ENCODE results near the gene RPS6KA5. TPM values are rescaled to one million over a fixed set of nuclear protein-coding genes. Genes with fewer than 3 reads are reported as not detected.
"Not testable (repeated sequence)": the region's sequence is repeated elsewhere in the genome, so short reads cannot be mapped to it uniquely, and the experiment has no call there.

Gene RPS6KA5
- total RNA-seq, 1 donor from 2014 or later: 4.4 TPM

DNA sequence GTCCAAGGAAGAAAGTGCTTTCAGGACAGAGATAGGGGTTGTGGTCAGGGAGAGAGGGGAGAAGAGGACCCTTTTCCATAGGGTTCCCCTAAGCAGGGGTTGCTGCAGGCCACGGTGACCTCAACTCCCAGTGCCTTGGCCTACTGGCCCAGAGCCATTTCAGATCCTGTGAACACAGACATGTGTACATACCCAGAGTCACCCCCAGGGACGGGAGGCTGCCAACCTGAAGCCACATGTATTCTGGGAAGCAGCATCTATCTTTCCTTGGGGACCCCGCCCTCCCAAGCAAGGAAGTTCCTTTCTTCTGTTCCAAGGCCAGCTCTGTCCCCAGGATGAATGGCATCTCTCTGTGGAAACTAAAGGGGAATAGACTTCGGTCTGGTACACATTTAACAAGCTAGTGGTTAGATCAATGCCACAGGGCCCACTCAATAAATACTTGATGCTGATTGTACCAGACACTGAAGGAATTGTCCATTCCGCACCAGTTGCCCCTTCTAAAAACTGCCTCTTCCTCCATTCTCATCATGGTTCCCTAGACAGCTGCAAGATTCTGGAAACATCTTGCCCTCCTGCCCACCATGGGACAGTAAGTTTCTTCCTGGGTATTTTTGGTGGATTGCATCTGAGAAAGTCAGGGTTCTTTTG lies 28.3 kb upstream of the RPS6KA5 start:
- DNase-seq (ENCODE audit: low spot score, unreplicated experiment): no peak
- H3K36me3 Mint-ChIP-seq (ENCODE audit: insufficient read depth): no peaks in the 10 kb centered on the region
- H3K27me3 Mint-ChIP-seq: no peaks in the 10 kb centered on the region
- no peak overlapping the region for H3K4me3 Mint-ChIP-seq (ENCODE audit: low read depth)
- TF ChIP-seq, protein P1, sequence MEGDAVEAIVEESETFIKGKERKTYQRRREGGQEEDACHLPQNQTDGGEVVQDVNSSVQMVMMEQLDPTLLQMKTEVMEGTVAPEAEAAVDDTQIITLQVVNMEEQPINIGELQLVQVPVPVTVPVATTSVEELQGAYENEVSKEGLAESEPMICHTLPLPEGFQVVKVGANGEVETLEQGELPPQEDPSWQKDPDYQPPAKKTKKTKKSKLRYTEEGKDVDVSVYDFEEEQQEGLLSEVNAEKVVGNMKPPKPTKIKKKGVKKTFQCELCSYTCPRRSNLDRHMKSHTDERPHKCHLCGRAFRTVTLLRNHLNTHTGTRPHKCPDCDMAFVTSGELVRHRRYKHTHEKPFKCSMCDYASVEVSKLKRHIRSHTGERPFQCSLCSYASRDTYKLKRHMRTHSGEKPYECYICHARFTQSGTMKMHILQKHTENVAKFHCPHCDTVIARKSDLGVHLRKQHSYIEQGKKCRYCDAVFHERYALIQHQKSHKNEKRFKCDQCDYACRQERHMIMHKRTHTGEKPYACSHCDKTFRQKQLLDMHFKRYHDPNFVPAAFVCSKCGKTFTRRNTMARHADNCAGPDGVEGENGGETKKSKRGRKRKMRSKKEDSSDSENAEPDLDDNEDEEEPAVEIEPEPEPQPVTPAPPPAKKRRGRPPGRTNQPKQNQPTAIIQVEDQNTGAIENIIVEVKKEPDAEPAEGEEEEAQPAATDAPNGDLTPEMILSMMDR (IDR thresholded peaks at IDR 0.05; ENCODE audit: unreplicated experiment): no peak
- no peak overlapping the region for H3K27ac Mint-ChIP-seq
- H3K9me3 Mint-ChIP-seq (ENCODE audit: low read depth): no peaks in the 10 kb centered on the region
- peaks cover 5% of the 10 kb centered on the region for H3K4me1 Mint-ChIP-seq (ENCODE audit: low read depth)

DNA sequence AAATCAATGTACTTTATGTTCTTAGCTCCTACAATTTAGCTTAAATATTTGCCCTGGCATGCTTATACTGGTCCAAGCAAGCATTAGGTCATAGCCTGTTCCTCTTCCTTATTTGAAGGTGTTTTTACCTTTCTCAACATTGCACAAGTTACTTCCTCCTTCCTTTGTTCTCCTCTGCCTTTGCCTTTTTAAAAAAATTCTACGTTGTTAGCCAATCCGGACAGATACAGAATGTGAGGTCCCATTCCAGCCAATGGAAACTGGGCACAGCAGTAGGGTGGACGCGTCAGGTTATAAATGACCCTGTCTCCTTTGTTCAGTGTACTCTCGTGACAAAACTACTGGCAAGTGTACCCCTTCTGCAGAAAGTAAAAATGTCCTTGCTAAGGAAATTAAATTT lies 27.0 kb upstream of the RPS6KA5 start:
- DNase-seq (ENCODE audit: low spot score, unreplicated experiment); H3K4me3 Mint-ChIP-seq (ENCODE audit: low read depth); H3K27me3 Mint-ChIP-seq; H3K4me1 Mint-ChIP-seq (ENCODE audit: low read depth); H3K27ac Mint-ChIP-seq; H3K36me3 Mint-ChIP-seq (ENCODE audit: insufficient read depth); H3K9me3 Mint-ChIP-seq (ENCODE audit: low read depth): not testable (repeated sequence)

GRCh38 chr14:91084516-91084915 lies 24.1 kb upstream of the RPS6KA5 start:
- no peak overlapping the region for H3K4me3 Mint-ChIP-seq (ENCODE audit: low read depth)
- peaks cover 5% of the 10 kb centered on the region for H3K4me1 Mint-ChIP-seq (ENCODE audit: low read depth)
- H3K9me3 Mint-ChIP-seq (ENCODE audit: low read depth): no peaks in the 10 kb centered on the region
- H3K36me3 Mint-ChIP-seq (ENCODE audit: insufficient read depth): no peaks in the 10 kb centered on the region
- no peaks in the 10 kb centered on the region for H3K27me3 Mint-ChIP-seq
- DNase-seq (ENCODE audit: low spot score, unreplicated experiment): no peak
- no peak overlapping the region for H3K27ac Mint-ChIP-seq
- TF ChIP-seq, protein P1 (IDR thresholded peaks at IDR 0.05; ENCODE audit: unreplicated experiment): no peak

DNA sequence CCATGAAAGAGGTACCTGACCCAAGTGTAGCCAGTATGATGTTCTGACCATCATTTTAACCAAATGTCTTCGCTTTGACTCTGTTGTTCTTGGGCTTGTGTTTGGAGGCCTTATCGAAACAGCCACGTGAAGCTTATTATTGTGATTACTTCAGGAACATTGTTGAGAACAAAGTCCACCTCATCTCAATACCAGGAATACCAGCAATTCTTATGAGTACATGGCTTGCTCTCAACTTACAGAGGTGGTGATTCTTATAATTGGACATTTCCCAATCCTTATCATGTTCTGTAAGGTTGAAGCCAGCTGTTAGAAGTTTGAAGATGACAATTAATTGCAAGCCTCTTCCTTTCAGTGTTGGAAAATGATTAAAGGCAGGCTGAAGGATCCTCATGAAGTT lies 21.8 kb upstream of the RPS6KA5 start:
- H3K36me3 Mint-ChIP-seq (ENCODE audit: insufficient read depth): no peaks in the 10 kb centered on the region
- TF ChIP-seq, protein P1 (IDR thresholded peaks at IDR 0.05; ENCODE audit: unreplicated experiment): no peak
- no peak for DNase-seq (ENCODE audit: low spot score, unreplicated experiment)
- H3K4me1 Mint-ChIP-seq (ENCODE audit: low read depth): no peaks in the 10 kb centered on the region
- no peaks in the 10 kb centered on the region for H3K27me3 Mint-ChIP-seq
- H3K27ac Mint-ChIP-seq: no peak overlapping the region
- no peak overlapping the region for H3K4me3 Mint-ChIP-seq (ENCODE audit: low read depth)
- H3K9me3 Mint-ChIP-seq (ENCODE audit: low read depth): no peaks in the 10 kb centered on the region

GRCh38 chr14:91080071-91080470 lies 19.6 kb upstream of the RPS6KA5 start:
- no peaks in the 10 kb centered on the region for H3K36me3 Mint-ChIP-seq (ENCODE audit: insufficient read depth)
- no peaks in the 10 kb centered on the region for H3K4me1 Mint-ChIP-seq (ENCODE audit: low read depth)
- H3K27ac Mint-ChIP-seq: no peak overlapping the region
- no peaks in the 10 kb centered on the region for H3K9me3 Mint-ChIP-seq (ENCODE audit: low read depth)
- no peaks in the 10 kb centered on the region for H3K27me3 Mint-ChIP-seq
- H3K4me3 Mint-ChIP-seq (ENCODE audit: low read depth): no peak overlapping the region
- TF ChIP-seq, protein P1 (IDR thresholded peaks at IDR 0.05; ENCODE audit: unreplicated experiment): no peak
- no peak for DNase-seq (ENCODE audit: low spot score, unreplicated experiment)

GRCh38 chr14:91078095-91078737 lies 17.8 kb upstream of the RPS6KA5 start:
- Mint-ChIP-seq H3K27me3 (no peaks in the 10 kb centered on the region), H3K4me1 (ENCODE audit: low read depth) (no peaks in the 10 kb centered on the region), H3K27ac (no peak overlapping the region), H3K36me3 (ENCODE audit: insufficient read depth) (no peaks in the 10 kb centered on the region), H3K9me3 (ENCODE audit: low read depth) (no peaks in the 10 kb centered on the region), H3K4me3 (ENCODE audit: low read depth) (no peak overlapping the region)
- DNase-seq (ENCODE audit: low spot score, unreplicated experiment): no peak
- TF ChIP-seq, protein P1 (IDR thresholded peaks at IDR 0.05; ENCODE audit: unreplicated experiment): no peak
